Neural cell (in vitro differentiated cells): ENCODE data around the gene BCAR3. TPM values are rescaled to one million over a fixed set of nuclear protein-coding genes. Genes with fewer than 3 reads are reported as not detected.

Experiments
- H2AFZ ChIP-seq: fragments of 200-600, 300-800 bp; sonication (generic), shearing (Covaris generic); 2 replicates; pipeline ENCODE4 v1.6.0; 2014; ENCODE audit warnings: low read depth, mild to moderate bottlenecking, antibody characterized with exemption, low read length, moderate library complexity
- H3F3A ChIP-seq: fragments of 200-600 bp; shearing (Covaris generic); 2 replicates; pipeline ENCODE4 v1.6.1; 2016; ENCODE audit warnings: mild to moderate bottlenecking, moderate library complexity, mixed read lengths, antibody characterized with exemption, low read length; ENCODE audit not compliant: insufficient read depth, poor library complexity, severe bottlenecking
- H3K27ac ChIP-seq: fragments of 200-600, 300-800 bp; sonication (generic), shearing (Covaris generic); 2 replicates; pipeline ENCODE4 v1.5.1; 2014; ENCODE audit warnings: mild to moderate bottlenecking, low read length, moderate library complexity
- H3K27me3 ChIP-seq: fragments of 300-800, 200-600 bp; sonication (generic), shearing (Covaris generic); 2 replicates; pipeline ENCODE4 v1.6.0; 2014; ENCODE audit warnings: mild to moderate bottlenecking, low read depth, low read length, moderate library complexity; ENCODE audit not compliant: insufficient read depth
- H3K36me3 ChIP-seq: fragments of 300-800, 200-600 bp; sonication (generic), shearing (Covaris generic); 2 replicates; pipeline ENCODE4 v1.5.1; 2014; ENCODE audit warnings: mild to moderate bottlenecking, antibody characterized with exemption, low read length, moderate library complexity; ENCODE audit not compliant: insufficient read depth
- H3K4me2 ChIP-seq: fragments of 300-800, 200-600 bp; sonication (generic), shearing (Covaris generic); 2 replicates; pipeline ENCODE4 v1.6.0; 2014; ENCODE audit warnings: mild to moderate bottlenecking, low read length
- H3K4me3 ChIP-seq: fragments of 300-800, 200-600 bp; sonication (generic), shearing (Covaris generic); 2 replicates; pipeline ENCODE4 v1.5.1; 2014; ENCODE audit warnings: mild to moderate bottlenecking, low read length, moderate library complexity
- H3K79me2 ChIP-seq: fragments of 200-600 bp; shearing (Covaris generic); replicated peaks from 2 replicates; pipeline ENCODE4 v1.6.0; 2014; ENCODE audit warnings: mild to moderate bottlenecking, low read length, moderate library complexity; ENCODE audit not compliant: insufficient read depth
- H3K9ac ChIP-seq: fragments of 300-800, 200-600 bp; sonication (generic), shearing (Covaris generic); 2 replicates; pipeline ENCODE4 v1.6.1; 2016; ENCODE audit warnings: mild to moderate bottlenecking, low read length, mixed read lengths
- H3K9me2 ChIP-seq: fragments of 200-600 bp; shearing (Covaris generic); 2 replicates; pipeline ENCODE4 v1.6.1; 2016; ENCODE audit warnings: mild to moderate bottlenecking, low read length, mixed read lengths; ENCODE audit not compliant: insufficient read depth
- H3K9me3 ChIP-seq: fragments of 200-600, 300-800 bp; sonication (generic), shearing (Covaris generic); 2 replicates; pipeline ENCODE4 v1.6.1; 2016; ENCODE audit warnings: mild to moderate bottlenecking, mixed run types, low read length, moderate library complexity, mixed read lengths
- H4K20me1 ChIP-seq: fragments of 200-600 bp; shearing (Covaris generic); 2 replicates; pipeline ENCODE4 v1.6.1; 2016; ENCODE audit warnings: mild to moderate bottlenecking, mixed run types; ENCODE audit not compliant: insufficient read depth
- CTCF ChIP-seq: fragments of 450-650 bp; IDR thresholded peaks from 2 replicates; pipeline ENCODE4 v1.5.1; 2014; ENCODE audit warnings: antibody characterized with exemption, mild to moderate bottlenecking, moderate library complexity; ENCODE audit not compliant: poor library complexity, severe bottlenecking
- EP300 ChIP-seq: fragments of 450-650 bp; conservative IDR thresholded peaks from 2 replicates; pipeline ENCODE4 v1.6.1; 2014; ENCODE audit warnings: antibody characterized with exemption, mild to moderate bottlenecking, moderate library complexity; ENCODE audit not compliant: poor library complexity, severe bottlenecking
- EZH2 ChIP-seq: fragments of 200-600, 300-800 bp; shearing (Covaris generic), sonication (generic); IDR thresholded peaks from 2 replicates; pipeline ENCODE4 v1.6.1; 2014; ENCODE audit warnings: antibody characterized with exemption, low read length, borderline replicate concordance, mild to moderate bottlenecking; ENCODE audit not compliant: insufficient read depth, poor library complexity, severe bottlenecking
- MXI1 ChIP-seq: fragments of 450-650 bp; conservative IDR thresholded peaks from 2 replicates; pipeline ENCODE4 v1.6.1; 2014; ENCODE audit warnings: antibody characterized with exemption, mild to moderate bottlenecking; ENCODE audit not compliant: poor library complexity, severe bottlenecking
- POLR2AphosphoS5 ChIP-seq: IDR thresholded peaks from 2 replicates; pipeline ENCODE4 v1.6.1; 2012
- RAD21 ChIP-seq: fragments of 450-650 bp; conservative IDR thresholded peaks from 2 replicates; pipeline ENCODE4 v1.6.1; 2014; ENCODE audit warnings: antibody characterized with exemption, mild to moderate bottlenecking, moderate library complexity
- REST ChIP-seq: IDR thresholded peaks from 2 replicates; pipeline ENCODE4 v1.6.1; 2012; ENCODE audit warnings: borderline replicate concordance
- SMC3 ChIP-seq: fragments of 450-650 bp; conservative IDR thresholded peaks from 2 replicates; pipeline ENCODE4 v1.6.1; 2014; ENCODE audit warnings: antibody characterized with exemption, mild to moderate bottlenecking, moderate library complexity; ENCODE audit not compliant: poor library complexity
- TAF1 ChIP-seq: IDR thresholded peaks from 2 replicates; pipeline ENCODE4 v1.6.1; 2012; ENCODE audit warnings: low read depth
- polyA plus RNA-seq: library from polyadenylated mRNA; depleted of rRNA; stranded (reverse); fragments of >200 nt; gene quantifications from 2 replicates; pipeline ENCODE4 v1.2.3, GENCODE V29; 2014

BCAR3 gene
- polyA plus RNA-seq, 1 donor from 2014 or later: 2.5 TPM

GRCh38 chr1:93616221-93616995 is 65.2 kb downstream of the BCAR3 start:
- TF ChIP-seq RAD21: no peak
- TF ChIP-seq EZH2: no peak
- no peak for TF ChIP-seq MXI1
- TF ChIP-seq CTCF: no peak
- TF ChIP-seq EP300: no peak
- TF ChIP-seq POLR2AphosphoS5: no peak
- no peak for TF ChIP-seq SMC3
- no peak for TF ChIP-seq TAF1
- TF ChIP-seq REST: no peak
- Histone ChIP-seq H2AFZ (peak overlapping the region; percentile 17), H3K4me2 (no peak overlapping the region), H3K27me3 (no peaks in the 10 kb centered on the region), H3K27ac (peak overlapping the region; percentile 46), H3K9ac (peak overlapping the region; percentile 32), H3K4me3 (peak overlapping the region; percentile 21), H3K79me2 (no peaks in the 10 kb centered on the region), H4K20me1 (no peaks in the 10 kb centered on the region), H3K36me3 (no peaks in the 10 kb centered on the region), H3K9me3 (no peaks in the 10 kb centered on the region), H3F3A (no peaks in the 10 kb centered on the region), H3K9me2 (no peaks in the 10 kb centered on the region)

- Histone ChIP-seq H3K4me3 (no peak overlapping the region), H3F3A (no peaks in the 10 kb centered on the region), H3K9ac (peak overlapping the region; percentile 32), H3K36me3 (no peaks in the 10 kb centered on the region), H4K20me1 (no peaks in the 10 kb centered on the region), H3K27ac (no peak overlapping the region), H3K9me2 (no peaks in the 10 kb centered on the region), H3K4me2 (no peak overlapping the region), H2AFZ (no peak overlapping the region), H3K79me2 (no peaks in the 10 kb centered on the region), H3K27me3 (no peaks in the 10 kb centered on the region), H3K9me3 (no peaks in the 10 kb centered on the region)
- TF ChIP-seq RAD21 (no peak), SMC3 (no peak), REST (no peak), EP300 (no peak), POLR2AphosphoS5 (no peak), EZH2 (no peak), TAF1 (no peak), CTCF (no peak), MXI1 (no peak)
These were observed 66.0 kb downstream of the BCAR3 start for GRCh38 chr1:93615582-93616150.
